SK-N-MC (cell line): Measurements from ENCODE around the gene TEX53.

Experiments
- DNase-seq: peaks from one replicate; pipeline ENCODE4 v3.0.0-alpha.2; 2011; ENCODE audit warnings: low read depth, low spot score
- H3K27ac ChIP-seq: fragments of 200-600 bp; sonication (generic); 2 replicates; pipeline ENCODE4 v1.5.1; 2016; ENCODE audit warnings: mixed run types
- H3K36me3 ChIP-seq: fragments of 200-600 bp; sonication (generic); 2 replicates; pipeline ENCODE4 v1.6.1; 2017; ENCODE audit warnings: antibody characterized with exemption, low read length, mixed read lengths; ENCODE audit not compliant: insufficient read depth
- H3K4me3 ChIP-seq: fragments of 200-600 bp; sonication (generic); 2 replicates; pipeline ENCODE4 v1.5.1; 2016
- H3K9ac ChIP-seq: fragments of 200-600 bp; sonication (generic); 2 replicates; pipeline ENCODE4 v1.8.0; 2017; ENCODE audit warnings: mixed run types, mixed read lengths; ENCODE audit not compliant: insufficient read length
- H3K9me3 ChIP-seq: fragments of 200-600 bp; sonication (generic); 2 replicates; pipeline ENCODE4 v1.6.1; 2017; ENCODE audit warnings: low read depth, mild to moderate bottlenecking, antibody characterized with exemption, low read length, moderate library complexity, mixed read lengths
- EZH2 ChIP-seq: fragments of 200-600 bp; sonication (generic); IDR thresholded peaks from one replicate; pipeline ENCODE4 v1.6.1; 2017; ENCODE audit warnings: antibody characterized with exemption
- FOXP2 ChIP-seq: optimal IDR thresholded peaks from 2 replicates; pipeline ENCODE3; 2011; ENCODE audit warnings: mild to moderate bottlenecking, moderate library complexity; ENCODE audit not compliant: insufficient read depth; ENCODE audit errors: extremely low read length, control extremely low read depth
- POLR2AphosphoS5 ChIP-seq: IDR thresholded peaks from 2 replicates; pipeline ENCODE4 v1.6.1; 2012; ENCODE audit warnings: mild to moderate bottlenecking, low read depth, low read length, borderline replicate concordance

The TEX53 gene

DNA sequence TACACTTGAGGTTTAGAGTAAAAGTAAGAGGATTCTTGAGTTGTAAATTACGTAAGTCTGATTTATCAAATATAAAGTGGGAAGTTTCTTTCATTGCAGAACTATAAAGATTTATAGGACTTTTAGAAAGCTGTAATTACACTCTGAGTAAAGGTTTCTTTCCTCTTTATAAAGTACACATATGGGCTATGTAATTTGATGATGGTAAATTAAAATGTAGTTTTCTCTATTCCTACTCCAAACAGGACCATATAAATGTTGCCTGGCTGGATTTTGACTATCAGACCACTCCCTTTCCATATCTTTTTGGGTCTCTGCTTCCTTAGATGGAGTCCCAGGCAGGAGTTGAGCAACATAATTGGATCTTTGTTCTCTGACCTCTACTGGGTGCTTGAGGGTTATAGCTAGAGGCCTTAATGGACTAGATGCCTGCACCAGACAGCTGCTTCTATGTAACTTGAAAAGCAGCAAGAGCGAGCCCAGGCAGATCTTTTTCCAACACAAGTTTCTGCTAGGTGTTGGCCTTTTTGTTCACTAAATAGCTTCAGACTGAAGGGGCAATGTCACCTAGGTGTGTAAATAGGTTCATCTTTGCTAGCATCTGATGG, 35.7 kb upstream of the TEX53 start:
- no peak overlapping the region for H3K27ac ChIP-seq
- no peaks in the 10 kb centered on the region for H3K9me3 ChIP-seq
- H3K9ac ChIP-seq, result no peak overlapping the region
- H3K4me3 ChIP-seq, result no peak overlapping the region
- no peak for DNase-seq
- TF ChIP-seq POLR2AphosphoS5, result no peak
- TF ChIP-seq EZH2, result no peak
- no peak for TF ChIP-seq FOXP2
- no peaks in the 10 kb centered on the region for H3K36me3 ChIP-seq

DNA sequence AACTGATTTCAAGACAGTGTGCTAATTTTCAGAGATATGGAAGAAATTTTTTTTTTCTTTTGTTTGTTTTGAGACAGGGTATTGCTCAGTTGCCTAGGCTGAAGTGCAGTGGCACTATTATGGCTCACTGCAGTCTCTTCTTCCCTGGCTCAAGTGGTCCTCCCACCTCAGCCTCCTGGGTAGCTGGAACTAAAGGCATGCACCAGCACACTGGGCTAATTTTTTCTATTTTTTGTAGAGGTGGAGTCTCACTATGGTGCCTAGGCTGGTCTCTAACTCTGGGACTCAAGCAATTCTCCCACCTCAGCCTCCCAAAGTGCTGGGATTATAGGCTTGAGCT, 34.3 kb upstream of the TEX53 start:
- Histone ChIP-seq H3K36me3 (no peaks in the 10 kb centered on the region), H3K9ac (no peak overlapping the region), H3K27ac (no peak overlapping the region), H3K4me3 (no peak overlapping the region), H3K9me3 (no peaks in the 10 kb centered on the region)
- TF ChIP-seq FOXP2 (no peak), POLR2AphosphoS5 (no peak), EZH2 (no peak)
- no peak for DNase-seq

- Histone ChIP-seq H3K36me3 (no peaks in the 10 kb centered on the region), H3K9me3 (no peaks in the 10 kb centered on the region), H3K4me3 (no peak overlapping the region), H3K9ac (no peak overlapping the region), H3K27ac (no peak overlapping the region)
- DNase-seq, result no peak
- TF ChIP-seq FOXP2, result no peak
- no peak for TF ChIP-seq POLR2AphosphoS5
- no peak for TF ChIP-seq EZH2
Measured at GRCh38 chr9:114691046-114691955, 33.7 kb upstream of the TEX53 start.

DNA sequence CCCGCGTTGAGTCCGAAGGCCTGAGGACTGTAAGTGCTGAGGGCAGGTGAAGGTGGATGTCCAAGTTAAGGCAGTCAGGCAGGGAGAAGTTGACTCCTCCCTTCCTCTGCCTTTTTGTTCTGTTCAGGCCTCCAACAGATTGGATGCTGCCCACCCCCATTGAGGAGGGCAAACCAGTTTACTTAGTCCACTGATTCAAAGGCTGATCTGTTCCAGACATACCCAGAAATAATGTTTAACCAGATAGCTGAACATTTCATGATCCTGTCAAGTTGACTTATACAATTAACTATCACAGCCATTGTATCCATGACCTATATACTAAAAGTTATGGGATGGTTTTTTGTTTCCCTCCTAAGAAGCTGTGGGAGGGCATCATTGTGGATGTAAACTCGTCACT, 32.7 kb upstream of the TEX53 start:
- no peak for DNase-seq
- no peaks in the 10 kb centered on the region for H3K9me3 ChIP-seq
- H3K9ac ChIP-seq, result no peak overlapping the region
- H3K4me3 ChIP-seq, result no peak overlapping the region
- H3K36me3 ChIP-seq, result no peaks in the 10 kb centered on the region
- H3K27ac ChIP-seq, result no peak overlapping the region
- TF ChIP-seq EZH2, result no peak
- no peak for TF ChIP-seq POLR2AphosphoS5
- no peak for TF ChIP-seq FOXP2

GRCh38 chr9:114689813-114690212, 32.2 kb upstream of the TEX53 start:
- DNase-seq, result no peak
- H3K36me3 ChIP-seq, result no peaks in the 10 kb centered on the region
- H3K9ac ChIP-seq, result no peak overlapping the region
- TF ChIP-seq POLR2AphosphoS5 (no peak), FOXP2 (no peak), EZH2 (no peak)
- H3K9me3 ChIP-seq, result no peaks in the 10 kb centered on the region
- H3K27ac ChIP-seq, result no peak overlapping the region
- no peak overlapping the region for H3K4me3 ChIP-seq

- H3K36me3 ChIP-seq, result no peaks in the 10 kb centered on the region
- H3K9ac ChIP-seq, result no peak overlapping the region
- no peak for DNase-seq
- H3K27ac ChIP-seq, result no peak overlapping the region
- H3K9me3 ChIP-seq, result no peaks in the 10 kb centered on the region
- no peak overlapping the region for H3K4me3 ChIP-seq
- TF ChIP-seq EZH2 (no peak), FOXP2 (no peak), POLR2AphosphoS5 (no peak)
Measured at GRCh38 chr9:114688909-114689610, 31.5 kb upstream of the TEX53 start.

- no peak for DNase-seq
- Histone ChIP-seq H3K27ac (no peak overlapping the region), H3K36me3 (no peaks in the 10 kb centered on the region), H3K4me3 (no peak overlapping the region), H3K9me3 (no peaks in the 10 kb centered on the region), H3K9ac (no peak overlapping the region)
- no peak for TF ChIP-seq FOXP2
- no peak for TF ChIP-seq EZH2
- no peak for TF ChIP-seq POLR2AphosphoS5
Measured at GRCh38 chr9:114688379-114688778, 30.8 kb upstream of the TEX53 start.

DNA sequence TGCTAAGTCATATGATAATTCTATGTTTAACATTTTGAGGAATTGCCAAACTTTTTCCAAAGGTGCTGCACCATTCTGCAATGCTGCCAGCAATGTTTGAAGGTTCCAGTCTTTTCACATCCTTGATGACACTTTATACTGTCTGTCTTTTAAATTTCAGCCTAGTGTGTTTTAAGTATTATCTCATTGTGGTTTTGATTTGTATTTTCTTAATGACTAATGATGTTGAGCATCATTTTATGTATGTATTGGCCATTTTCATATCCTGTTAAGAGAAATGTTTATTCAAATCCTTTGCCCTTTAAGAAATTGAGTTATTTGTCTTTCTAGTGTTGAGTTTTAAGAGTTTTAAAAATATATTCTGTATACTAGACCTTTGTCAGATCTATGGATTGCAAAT, 29.4 kb upstream of the TEX53 start:
- no peaks in the 10 kb centered on the region for H3K9me3 ChIP-seq
- H3K27ac ChIP-seq, result no peak overlapping the region
- no peaks in the 10 kb centered on the region for H3K36me3 ChIP-seq
- TF ChIP-seq POLR2AphosphoS5, result no peak
- TF ChIP-seq EZH2, result no peak
- DNase-seq, result no peak
- H3K9ac ChIP-seq, result no peak overlapping the region
- no peak overlapping the region for H3K4me3 ChIP-seq

DNA sequence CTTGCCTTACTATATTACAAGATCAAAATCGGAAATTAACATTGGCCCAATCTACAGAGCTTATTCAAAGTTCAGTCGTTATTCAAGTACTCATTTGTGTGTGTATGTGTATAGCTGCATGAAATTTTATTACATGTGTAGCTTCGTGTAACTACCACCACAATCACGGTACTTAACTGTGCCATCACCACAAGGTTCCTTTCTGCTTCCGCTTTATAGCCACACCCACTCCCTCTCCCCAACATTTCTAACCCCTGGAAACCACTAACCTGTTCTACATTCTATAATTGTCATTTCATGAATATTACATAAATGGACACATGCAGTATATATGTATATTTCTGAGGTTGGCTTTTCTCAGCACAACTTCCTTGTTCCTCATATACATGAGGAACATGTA, 28.3 kb upstream of the TEX53 start:
- no peak overlapping the region for H3K9ac ChIP-seq
- no peaks in the 10 kb centered on the region for H3K36me3 ChIP-seq
- no peak for DNase-seq
- no peak overlapping the region for H3K4me3 ChIP-seq
- no peak overlapping the region for H3K27ac ChIP-seq
- no peaks in the 10 kb centered on the region for H3K9me3 ChIP-seq
- TF ChIP-seq POLR2AphosphoS5 (no peak), EZH2 (no peak), FOXP2 (no peak)
